SKM-1 (cell line): Measurements from ENCODE around the gene TPK1.

Experiments used
- DNase-seq: peaks from one replicate; lab custom pipeline; 2025; ENCODE audit not compliant: unreplicated experiment; lab: John Stamatoyannopoulos, UW

TPK1 gene

GRCh38 chr7:144534196-144534595 is 301.7 kb downstream of the TPK1 start:
- DNase-seq, result no peak

- DNase-seq, result no peak
Observed at GRCh38 chr7:144531181-144531580, 304.7 kb downstream of the TPK1 start.

- DNase-seq, result no peak
Observed at GRCh38 chr7:144529269-144529926, 306.5 kb downstream of the TPK1 start.

GRCh38 chr7:144528536-144529045 is 307.3 kb downstream of the TPK1 start:
- no peak for DNase-seq

- DNase-seq, result no peak
Observed at GRCh38 chr7:144527051-144527471, 308.8 kb downstream of the TPK1 start.

- DNase-seq, result no peak
Observed at GRCh38 chr7:144525956-144526355, 309.9 kb downstream of the TPK1 start.

- no peak for DNase-seq
Observed at GRCh38 chr7:144524271-144524670, 311.6 kb downstream of the TPK1 start.

GRCh38 chr7:144523621-144524020 is 312.2 kb downstream of the TPK1 start:
- no peak for DNase-seq

GRCh38 chr7:144519925-144520324 is 315.9 kb downstream of the TPK1 start:
- DNase-seq, result no peak

GRCh38 chr7:144518360-144518759 is 317.5 kb downstream of the TPK1 start:
- DNase-seq, result no peak

GRCh38 chr7:144517749-144518148 is 318.1 kb downstream of the TPK1 start:
- DNase-seq, result no peak

GRCh38 chr7:144516729-144517525 is 318.9 kb downstream of the TPK1 start:
- no peak for DNase-seq

- peak; percentile 12 for DNase-seq
Observed at GRCh38 chr7:144513334-144513733, 322.5 kb downstream of the TPK1 start.

- no peak for DNase-seq
Observed at GRCh38 chr7:144510621-144511020, 325.2 kb downstream of the TPK1 start.

GRCh38 chr7:144508702-144509101 is 327.2 kb downstream of the TPK1 start:
- no peak for DNase-seq

- no peak for DNase-seq
Observed at GRCh38 chr7:144503215-144503614, 332.6 kb downstream of the TPK1 start.

GRCh38 chr7:144500225-144500624 is 335.6 kb downstream of the TPK1 start:
- DNase-seq, result no peak

GRCh38 chr7:144497282-144497681 is 338.6 kb downstream of the TPK1 start:
- no peak for DNase-seq

GRCh38 chr7:144494355-144494754 is 341.5 kb downstream of the TPK1 start:
- no peak for DNase-seq

- DNase-seq, result no peak
Observed at GRCh38 chr7:144489504-144489903, 346.3 kb downstream of the TPK1 start.

GRCh38 chr7:144488977-144489376 is 346.9 kb downstream of the TPK1 start:
- no peak for DNase-seq

- DNase-seq, result no peak
Observed at GRCh38 chr7:144487901-144488300, 348.0 kb downstream of the TPK1 start.
